HepG2 (cell line): ENCODE measurements around the gene PRIM2. TPM values are rescaled to one million over a fixed set of nuclear protein-coding genes. Genes with fewer than 3 reads are reported as not detected.

ENCODE experiments used
- ATAC-seq: fragments of 200-7000 bp; cut with Tn5 transposase; 3 replicates; pipeline ENCODE4 v1.9.1; 2020; ENCODE audit warnings: mild to moderate bottlenecking, moderate library complexity
- BruUV-seq: library from RNA; stranded (reverse); fragments of 400-500 nt; replicated peaks from 2 replicates; lab custom pipeline; 2021; lab: Mats Ljungman, UMichigan
- CTCF ChIA-PET: fragments of 300-600 bp; formaldehyde crosslinking; extraction: SDS; loops from one replicate; lab custom pipeline; 2021; ENCODE audit warnings: low total read pairs, inconsistent platforms, low intra/inter-chr PET ratio; lab: Yijun Ruan, JAX
- POLR2A ChIA-PET: fragments of 350-600 bp; sonication (Branson Sonifier 250); formaldehyde crosslinking; loops from one replicate; lab custom pipeline; 2020; ENCODE audit warnings: antibody characterized with exemption, inconsistent platforms; lab: Yijun Ruan, JAX
- DNase-seq: peaks from one replicate; pipeline ENCODE4 v3.0.0-alpha.2; 2015; ENCODE audit warnings: low spot score
- FAIRE-seq: peaks from 3 replicates; lab custom pipeline; 2011; peaks lifted over from hg19 to GRCh38; lab: Jason Lieb, UNC
- H2AFZ ChIP-seq: one replicate; pipeline ENCODE4 v1.6.1; 2011; ENCODE audit warnings: low read length, inconsistent platforms
- H3K27ac ChIP-seq: fragments of 300-600 bp; 3 replicates; pipeline ENCODE4 v1.8.0; 2011; ENCODE audit warnings: mixed run types, mild to moderate bottlenecking, mixed read lengths, low read length, inconsistent platforms; ENCODE audit not compliant: insufficient read depth; ENCODE audit errors: extremely low read length
- H3K27me3 ChIP-seq, 2 experiments: fragments of 200-600 bp in 1 of 2; 2 replicates in 1 of 2; 3 replicates in 1 of 2; pipeline versions ENCODE4 v1.6.0 to v1.8.0; 2011; ENCODE audit warnings: low read length in 2 of 2, mild to moderate bottlenecking in 2 of 2, moderate library complexity in 2 of 2, inconsistent platforms in 1 of 2; ENCODE audit not compliant: insufficient read depth in 2 of 2, control insufficient read depth in 1 of 2
- H3K36me3 ChIP-seq, 2 experiments: fragments of 200-600 bp in 1 of 2; replicated peaks in 1 of 2; 2 replicates in 1 of 2; 3 replicates in 1 of 2; pipeline versions ENCODE4 v1.5.1 to v1.8.0; 2011; ENCODE audit warnings: low read length in 2 of 2, inconsistent platforms in 1 of 2; ENCODE audit not compliant: insufficient read depth in 2 of 2, control insufficient read depth in 1 of 2
- H3K4me1 ChIP-seq: 2 replicates; pipeline ENCODE4 v1.5.1; 2012; ENCODE audit warnings: low read length, inconsistent platforms; ENCODE audit not compliant: insufficient read depth
- H3K4me2 ChIP-seq: 2 replicates; pipeline ENCODE4 v1.6.0; 2011; ENCODE audit warnings: low read depth, low read length, inconsistent platforms
- H3K4me3 ChIP-seq, 3 experiments: fragments of 200-600 bp in 1 of 3; sonication (generic), shearing (Covaris generic) in 1 of 3; replicated peaks in 1 of 3; 2 replicates each; pipeline ENCODE4 v1.5.1; 2011 to 2016; ENCODE audit warnings: low read length in 3 of 3, inconsistent platforms in 2 of 3, low read depth in 2 of 3, mild to moderate bottlenecking in 2 of 3, control low read depth in 1 of 3, mixed read lengths in 1 of 3; ENCODE audit not compliant: insufficient read depth in 1 of 3
- H3K79me2 ChIP-seq: one replicate; pipeline ENCODE4 v1.6.1; 2011; ENCODE audit warnings: low read length, inconsistent platforms; ENCODE audit not compliant: insufficient read depth
- H3K9ac ChIP-seq: 2 replicates; pipeline ENCODE4 v1.6.0; 2011; ENCODE audit warnings: mild to moderate bottlenecking, low read depth, low read length, inconsistent platforms; ENCODE audit not compliant: insufficient read depth
- H3K9me3 ChIP-seq: 2 replicates; pipeline ENCODE4 v1.5.1; 2012; ENCODE audit warnings: mild to moderate bottlenecking, low read length
- H4K20me1 ChIP-seq: 2 replicates; pipeline ENCODE4 v1.6.0; 2011; ENCODE audit warnings: inconsistent platforms, mild to moderate bottlenecking, low read length, moderate library complexity; ENCODE audit not compliant: insufficient read depth
- ATF7 ChIP-seq, 2 experiments: fragments of 450-650 bp in 1 of 2; sonication (generic) in 1 of 2; formaldehyde crosslinking in 1 of 2; IDR thresholded peaks; 2 replicates each; pipeline versions ENCODE4 v1.4.0 to v1.6.1; 2016 to 2020; ENCODE audit warnings: antibody characterized with exemption in 1 of 2, mild to moderate bottlenecking in 1 of 2, missing genetic modification reagents in 1 of 2
- GATA4 ChIP-seq: sonication (generic); IDR thresholded peaks from 2 replicates; pipeline ENCODE4 v1.6.1; 2016; ENCODE audit warnings: antibody characterized with exemption, low read depth, borderline replicate concordance
- NFATC3 ChIP-seq: sonication (generic); formaldehyde crosslinking; IDR thresholded peaks from 2 replicates; pipeline ENCODE4 v1.5.1; 2020; ENCODE audit warnings: mild to moderate bottlenecking, missing genetic modification reagents
- RBAK ChIP-seq: sonication (generic); formaldehyde crosslinking; IDR thresholded peaks from 2 replicates; pipeline ENCODE4 v1.5.1; 2020; ENCODE audit warnings: mild to moderate bottlenecking, missing genetic modification reagents
- SP5 ChIP-seq: IDR thresholded peaks from 2 replicates; pipeline ENCODE4 v1.6.1; 2016; ENCODE audit warnings: low read depth, borderline replicate concordance
- ZNF12 ChIP-seq: sonication (generic); formaldehyde crosslinking; IDR thresholded peaks from 2 replicates; pipeline ENCODE4 v1.5.0; 2020; ENCODE audit warnings: missing genetic modification reagents
- ZNF329 ChIP-seq: sonication (generic); formaldehyde crosslinking; IDR thresholded peaks from 2 replicates; pipeline ENCODE4 v1.9.0; 2021; ENCODE audit warnings: low read depth, mild to moderate bottlenecking, missing genetic modification reagents
- WGBS: methylation state at CpG from one replicate; pipeline ENCODE4 v1.1.6; 2017; ENCODE audit warnings: low lambda C conversion rate; 5-methylcytosine and 5-hydroxymethylcytosine counted together
- in situ Hi-C: cut with HindIII; loops from 2 replicates; pipeline ENCODE4 v1.10.0; 2017; ENCODE audit warnings: low pct_unique_long_range_greater_than_20kb; ENCODE audit not compliant: extremely low pct_ligation_motif_present
- intact Hi-C: fragments of 100-400 bp; cut with micrococcal nuclease; formaldehyde crosslinking; loops from one replicate; pipeline ENCODE4 v1.10.0; 2022; ENCODE audit not compliant: unreplicated experiment
- polyA plus RNA-seq, 8 experiments: library from polyadenylated mRNA; depleted of rRNA in 3 of 8; stranded (reverse) in 7 of 8; unstranded in 1 of 8; fragments of >200 nt; fragmentation: Illumina TruSeq in 4 of 8; extraction: Trizol in 4 of 8; gene quantifications; 2 replicates each; pipeline versions ENCODE4 v1.2.1 to v1.2.3, GENCODE V29; 2011 to 2016; ENCODE audit warnings: low read depth in 4 of 8, missing spikeins in 1 of 8, mixed read lengths in 1 of 8; ENCODE audit not compliant: insufficient read depth in 1 of 8
- total RNA-seq, 5 experiments: library from RNA; depleted of rRNA; stranded (reverse); fragments of >200 nt; fragmentation: Illumina TruSeq; extraction: Trizol; gene quantifications; 2 replicates each; pipeline ENCODE4 v1.2.3, GENCODE V29; 2016; ENCODE audit warnings: low read depth in 1 of 5
- TF ChIP-seq, protein P1 (sequence below): IDR thresholded peaks from 2 replicates; pipeline ENCODE4 v1.4.0; 2020; ENCODE audit warnings: mild to moderate bottlenecking, missing genetic modification reagents

PRIM2 gene
- total and polyA plus RNA-seq, 2 of the 13 experiments (the other 11 are each of a cell fraction or from before 2014, with no cell fraction given), result 8.0 to 52.7 TPM

GRCh38 chr6:57303931-57304681 is 13.3 kb upstream of the PRIM2 start (continued):
- no peak for TF ChIP-seq NFATC3 (CRISPR knock-in tag)
- TF ChIP-seq GATA4, result no peak
- no peak for TF ChIP-seq RBAK (CRISPR knock-in tag)
- TF ChIP-seq ZNF12 (CRISPR knock-in tag), result no peak

DNA sequence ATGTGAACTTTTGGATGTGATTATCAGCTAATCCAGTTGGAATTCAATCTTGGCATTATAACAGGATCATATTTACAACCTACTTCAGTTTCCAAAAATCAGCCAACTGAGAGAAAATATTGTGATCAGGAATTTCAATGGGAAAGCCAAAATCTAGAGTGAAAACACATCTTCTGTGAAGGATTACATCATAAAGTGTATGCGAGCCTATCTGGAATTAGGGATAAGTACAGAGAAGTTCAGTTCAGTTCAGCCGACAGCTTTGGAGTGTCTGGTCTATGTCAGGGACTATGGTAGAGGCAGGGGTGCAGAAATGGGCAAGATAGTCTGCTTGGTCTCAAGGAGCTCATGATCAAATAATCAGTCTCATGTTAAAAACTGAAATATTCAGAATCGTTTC is 12.3 kb upstream of the PRIM2 start:
- DNase-seq (no peak), ATAC-seq (no peak), FAIRE-seq (no peak)
- Histone ChIP-seq H3K9ac (no peak overlapping the region), H3K79me2 (no peaks in the 10 kb centered on the region), H2AFZ (no peak overlapping the region), H3K4me3 (no peak overlapping the region), H3K4me2 (no peak overlapping the region), H3K36me3 (no peaks in the 10 kb centered on the region), H3K27me3 (peaks cover 1 to 3% of the 10 kb centered on the region in 2 experiments; a peak in 3 of 5 replicates), H3K4me1 (peaks cover 6% of the 10 kb centered on the region), H4K20me1 (no peaks in the 10 kb centered on the region), H3K9me3 (no peaks in the 10 kb centered on the region), H3K27ac (no peak overlapping the region)
- 7% methylated on average over 3 of the region's 3 CpGs for WGBS
- BruUV-seq, result no TSS peak
- TF ChIP-seq SP5 (no peak), ZNF329 (CRISPR knock-in tag) (no peak), ATF7 (IDR thresholded peaks at IDR 0.05) (peak; percentile 36; the same call in 1 of the 2 replicates), ATF7 (CRISPR knock-in tag; IDR thresholded peaks at IDR 0.05) (no peak)
- TF ChIP-seq, protein P1, sequence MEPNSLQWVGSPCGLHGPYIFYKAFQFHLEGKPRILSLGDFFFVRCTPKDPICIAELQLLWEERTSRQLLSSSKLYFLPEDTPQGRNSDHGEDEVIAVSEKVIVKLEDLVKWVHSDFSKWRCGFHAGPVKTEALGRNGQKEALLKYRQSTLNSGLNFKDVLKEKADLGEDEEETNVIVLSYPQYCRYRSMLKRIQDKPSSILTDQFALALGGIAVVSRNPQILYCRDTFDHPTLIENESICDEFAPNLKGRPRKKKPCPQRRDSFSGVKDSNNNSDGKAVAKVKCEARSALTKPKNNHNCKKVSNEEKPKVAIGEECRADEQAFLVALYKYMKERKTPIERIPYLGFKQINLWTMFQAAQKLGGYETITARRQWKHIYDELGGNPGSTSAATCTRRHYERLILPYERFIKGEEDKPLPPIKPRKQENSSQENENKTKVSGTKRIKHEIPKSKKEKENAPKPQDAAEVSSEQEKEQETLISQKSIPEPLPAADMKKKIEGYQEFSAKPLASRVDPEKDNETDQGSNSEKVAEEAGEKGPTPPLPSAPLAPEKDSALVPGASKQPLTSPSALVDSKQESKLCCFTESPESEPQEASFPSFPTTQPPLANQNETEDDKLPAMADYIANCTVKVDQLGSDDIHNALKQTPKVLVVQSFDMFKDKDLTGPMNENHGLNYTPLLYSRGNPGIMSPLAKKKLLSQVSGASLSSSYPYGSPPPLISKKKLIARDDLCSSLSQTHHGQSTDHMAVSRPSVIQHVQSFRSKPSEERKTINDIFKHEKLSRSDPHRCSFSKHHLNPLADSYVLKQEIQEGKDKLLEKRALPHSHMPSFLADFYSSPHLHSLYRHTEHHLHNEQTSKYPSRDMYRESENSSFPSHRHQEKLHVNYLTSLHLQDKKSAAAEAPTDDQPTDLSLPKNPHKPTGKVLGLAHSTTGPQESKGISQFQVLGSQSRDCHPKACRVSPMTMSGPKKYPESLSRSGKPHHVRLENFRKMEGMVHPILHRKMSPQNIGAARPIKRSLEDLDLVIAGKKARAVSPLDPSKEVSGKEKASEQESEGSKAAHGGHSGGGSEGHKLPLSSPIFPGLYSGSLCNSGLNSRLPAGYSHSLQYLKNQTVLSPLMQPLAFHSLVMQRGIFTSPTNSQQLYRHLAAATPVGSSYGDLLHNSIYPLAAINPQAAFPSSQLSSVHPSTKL (CRISPR knock-in tag), result no peak
- POLR2A ChIA-PET, result no interaction called here
- CTCF ChIA-PET, result no interaction called here
- intact Hi-C loops (no loop called here), in situ Hi-C loops (loop anchor here (25.0 kb wide), 1 partner anchor 268 kb away; the partner anchor contains the start of gene KIAA1586)
